ENCODE results near the gene C15orf62.

- TF ChIP-seq, protein P1, sequence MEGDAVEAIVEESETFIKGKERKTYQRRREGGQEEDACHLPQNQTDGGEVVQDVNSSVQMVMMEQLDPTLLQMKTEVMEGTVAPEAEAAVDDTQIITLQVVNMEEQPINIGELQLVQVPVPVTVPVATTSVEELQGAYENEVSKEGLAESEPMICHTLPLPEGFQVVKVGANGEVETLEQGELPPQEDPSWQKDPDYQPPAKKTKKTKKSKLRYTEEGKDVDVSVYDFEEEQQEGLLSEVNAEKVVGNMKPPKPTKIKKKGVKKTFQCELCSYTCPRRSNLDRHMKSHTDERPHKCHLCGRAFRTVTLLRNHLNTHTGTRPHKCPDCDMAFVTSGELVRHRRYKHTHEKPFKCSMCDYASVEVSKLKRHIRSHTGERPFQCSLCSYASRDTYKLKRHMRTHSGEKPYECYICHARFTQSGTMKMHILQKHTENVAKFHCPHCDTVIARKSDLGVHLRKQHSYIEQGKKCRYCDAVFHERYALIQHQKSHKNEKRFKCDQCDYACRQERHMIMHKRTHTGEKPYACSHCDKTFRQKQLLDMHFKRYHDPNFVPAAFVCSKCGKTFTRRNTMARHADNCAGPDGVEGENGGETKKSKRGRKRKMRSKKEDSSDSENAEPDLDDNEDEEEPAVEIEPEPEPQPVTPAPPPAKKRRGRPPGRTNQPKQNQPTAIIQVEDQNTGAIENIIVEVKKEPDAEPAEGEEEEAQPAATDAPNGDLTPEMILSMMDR (conservative IDR thresholded peaks at IDR 0.05) = no peak
- no peak for TF ChIP-seq ZFX (IDR thresholded peaks at IDR 0.05)
Measured at GRCh38 chr15:40749151-40749630, 20.6 kb upstream of the C15orf62 start.
